Germinal center (tissue), 1 donor: Measurements from ENCODE around the gene SERTAD4.
"Not testable (repeated sequence)": the region's sequence is repeated elsewhere in the genome, so short reads cannot be mapped to it uniquely, and the experiment has no call there.

Experiments
- DNase-seq: peaks from one replicate; pipeline ENCODE4 v3.0.0; 2012; ENCODE audit warnings: mixed read lengths, low spot score

The SERTAD4 gene

DNA sequence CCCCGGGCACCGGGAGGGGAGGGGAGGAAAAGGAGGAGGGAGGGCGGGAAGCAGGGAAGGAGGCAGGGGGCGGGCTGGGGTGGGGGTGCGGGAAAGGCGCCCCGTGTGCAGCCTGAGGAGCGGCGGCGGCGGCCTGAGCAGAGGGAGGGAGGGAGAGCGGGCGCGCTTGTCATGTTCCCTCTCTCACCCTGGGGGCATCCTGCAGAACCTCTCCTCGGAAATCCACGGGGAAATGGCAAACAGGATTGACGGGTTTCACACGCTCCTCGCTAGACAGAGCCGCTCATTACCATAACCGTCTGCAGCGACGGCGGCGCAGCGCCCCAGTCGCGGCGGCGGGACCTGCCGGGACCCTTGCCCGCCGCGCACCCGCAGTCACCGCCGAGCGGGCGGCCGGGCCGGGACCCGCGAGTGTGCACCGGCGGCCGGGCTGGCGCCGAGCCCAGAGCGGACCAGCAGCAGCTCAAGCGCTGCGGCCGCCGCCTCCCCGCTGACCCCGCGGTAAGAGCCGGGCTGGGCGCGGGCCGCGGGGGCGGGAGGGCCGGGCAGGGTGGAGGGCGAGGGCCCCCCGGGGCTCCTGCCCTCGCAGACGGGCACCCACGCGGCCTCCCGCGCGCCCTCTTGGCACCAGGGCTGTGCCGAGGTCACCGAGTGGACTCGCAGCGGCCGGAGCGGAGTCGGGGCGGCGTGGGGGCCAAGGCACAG lies at the start of gene SERTAD4:
Gene SERTAD4, plus strand, starts transcription at position 286 of the 705 bp plus-strand sequence. CDS start 5,165 bp downstream, outside the sequence.
- DNase-seq, result peak; percentile 2

DNA sequence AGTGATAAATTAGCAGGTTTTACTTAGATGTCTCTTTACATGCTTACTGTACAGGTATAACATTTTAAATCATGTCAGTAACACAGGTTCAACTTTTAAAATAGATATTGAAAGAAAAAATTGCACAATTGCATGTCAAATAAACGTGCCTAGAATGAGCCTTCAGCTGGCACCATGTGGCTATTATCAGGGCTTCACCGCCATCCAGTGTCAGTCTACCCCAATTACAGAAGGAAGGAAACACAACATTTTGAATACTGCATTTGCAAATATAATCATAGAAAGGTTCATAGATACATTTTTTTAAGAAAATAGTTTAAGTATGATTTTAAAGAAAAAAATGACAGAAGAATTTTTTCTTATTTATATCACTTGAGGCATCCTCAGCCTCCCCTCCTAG lies 47.5 kb upstream of the SERTAD4 start:
- DNase-seq, result no peak

DNA sequence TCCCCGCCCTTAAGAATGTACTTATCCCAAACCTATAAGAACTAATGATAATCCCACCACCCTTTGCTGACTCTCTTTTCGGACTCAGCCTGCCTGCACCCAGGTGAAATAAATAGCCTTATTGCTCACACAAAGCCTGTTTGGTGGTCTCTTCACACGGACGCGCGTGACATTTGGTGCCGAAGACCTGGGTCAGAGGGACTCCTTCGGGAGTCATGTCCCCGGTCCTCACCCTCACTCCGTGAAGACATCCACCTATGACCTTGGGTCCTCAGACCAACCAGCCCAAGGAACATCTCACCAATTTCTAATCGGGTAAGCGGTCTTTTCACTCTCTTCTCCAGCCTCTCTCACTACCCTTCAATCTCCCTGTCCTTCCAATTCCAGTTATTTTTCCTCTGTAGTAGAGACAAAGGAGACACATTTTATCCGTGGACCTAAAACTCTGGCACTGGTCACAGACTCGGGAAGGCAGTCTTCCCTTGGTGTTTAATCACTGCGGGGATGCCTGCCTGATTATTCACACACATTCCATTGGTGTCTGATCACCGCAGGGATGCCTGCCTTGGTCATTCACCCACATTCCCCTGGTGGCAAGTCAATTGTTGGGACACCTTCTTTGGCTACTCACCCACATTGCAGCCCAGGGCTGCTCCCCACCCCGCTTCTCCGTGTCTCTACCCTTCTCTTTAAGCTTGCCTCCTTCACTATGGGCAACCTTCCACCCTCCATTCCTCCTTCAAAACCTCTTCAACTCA lies 44.6 kb upstream of the SERTAD4 start:
- DNase-seq, result not testable (repeated sequence)

DNA sequence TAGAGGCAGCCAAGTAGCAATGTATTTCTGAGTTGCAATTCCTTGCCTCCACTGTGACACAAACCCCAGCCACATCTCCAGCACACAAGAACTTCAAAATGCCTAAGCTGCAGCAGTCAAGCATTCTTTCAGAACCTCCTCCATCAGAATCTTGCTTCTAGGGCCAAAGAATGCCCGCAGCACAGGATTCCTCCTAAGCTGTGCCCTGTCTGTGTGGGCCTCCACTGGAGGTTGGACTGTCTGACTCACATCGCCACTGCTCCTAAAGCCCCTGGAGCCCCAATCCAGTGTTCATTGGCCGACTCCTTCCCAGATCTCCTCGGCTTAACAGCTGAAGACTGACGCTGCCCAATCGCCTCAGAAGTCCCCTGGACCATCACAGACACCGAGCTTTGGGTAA lies 43.2 kb upstream of the SERTAD4 start:
- no peak for DNase-seq

DNA sequence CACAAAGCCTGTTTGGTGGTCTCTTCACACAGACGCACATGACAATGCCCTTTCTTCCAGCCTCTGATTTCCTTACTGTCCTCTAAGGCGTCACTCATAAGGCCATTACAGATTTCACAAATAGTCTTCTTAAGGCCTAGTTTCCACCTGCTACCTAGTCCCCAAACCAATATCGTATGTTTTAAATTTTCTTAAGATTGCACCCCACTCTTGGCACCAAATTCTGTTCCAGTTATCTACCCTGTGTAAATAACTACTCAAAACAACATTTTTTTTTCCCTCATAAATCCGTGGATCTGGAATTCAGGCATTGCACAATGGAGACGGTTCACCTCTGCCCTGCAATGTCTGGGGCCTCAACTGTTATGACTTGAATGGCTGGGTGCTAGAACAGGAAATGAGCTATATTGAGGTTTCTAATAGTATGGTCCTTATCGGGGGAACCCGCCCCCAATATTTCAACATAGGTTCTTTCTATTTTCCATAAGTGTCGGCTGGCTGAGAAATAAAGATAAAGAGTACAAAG lies 36.9 kb upstream of the SERTAD4 start:
- DNase-seq, result no peak

DNA sequence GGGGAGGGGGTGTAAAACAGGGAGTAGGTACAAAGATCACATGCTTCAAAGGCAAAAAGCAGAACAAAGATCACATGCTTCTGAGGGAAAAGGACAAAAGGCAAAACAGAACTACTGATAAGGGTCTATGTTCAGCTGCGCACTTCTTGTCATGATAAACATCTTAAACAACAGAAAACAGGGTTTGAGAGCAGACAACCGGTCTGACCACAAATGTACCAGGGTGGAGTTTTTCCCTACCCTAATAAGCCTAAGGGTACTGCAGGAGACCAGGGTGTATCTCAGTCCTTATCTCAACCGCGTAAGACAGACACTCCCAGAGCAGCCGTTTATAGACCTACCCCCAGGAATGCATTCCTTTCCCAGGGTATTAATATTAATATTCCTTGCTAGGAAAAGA lies 36.3 kb upstream of the SERTAD4 start:
- not testable (repeated sequence) for DNase-seq

DNA sequence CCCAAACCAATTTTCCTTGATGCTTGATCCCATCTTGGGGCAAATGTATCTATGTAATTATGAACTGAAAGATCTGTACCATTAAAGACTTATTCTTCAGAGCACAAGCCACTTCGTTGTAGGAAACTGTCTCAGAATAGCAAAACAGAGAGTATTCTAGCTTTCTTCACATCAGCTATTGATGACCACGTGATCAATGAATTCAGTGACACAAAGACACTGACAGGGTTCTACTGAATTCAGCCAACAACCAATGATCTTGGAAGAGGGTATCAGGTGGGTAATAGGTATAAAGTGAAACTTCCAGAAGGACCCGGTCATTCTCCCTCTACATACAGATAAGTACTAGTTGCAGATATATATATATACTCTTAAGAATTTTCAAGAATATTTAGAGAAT lies 33.8 kb upstream of the SERTAD4 start:
- no peak for DNase-seq

DNA sequence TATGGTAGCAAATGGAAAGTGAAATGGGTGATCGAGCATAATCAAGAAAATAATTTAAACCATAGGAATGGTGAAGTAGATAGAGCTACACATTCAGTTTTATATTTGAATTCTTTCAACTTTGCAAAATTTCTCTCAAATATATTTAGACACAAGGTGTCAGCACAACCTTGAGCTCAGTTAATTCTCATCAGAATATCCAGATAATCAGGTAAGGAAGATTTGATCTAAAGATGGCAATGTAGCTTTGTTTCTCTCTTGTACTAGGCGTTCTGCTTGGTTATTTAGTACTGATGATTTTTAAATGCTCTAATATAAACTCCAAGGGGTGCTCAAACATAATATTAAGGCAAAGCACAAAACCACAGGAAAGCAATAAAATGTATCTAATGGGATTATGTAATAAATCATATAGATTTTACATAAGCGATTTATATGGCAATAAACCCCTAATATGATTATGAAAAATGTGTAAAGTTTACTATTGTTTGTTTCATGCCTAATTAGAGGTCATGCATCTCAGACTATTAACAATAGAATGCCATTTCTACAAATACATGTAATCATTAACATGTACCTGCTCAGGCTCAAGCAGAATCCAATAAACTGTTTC lies 32.4 kb upstream of the SERTAD4 start:
- no peak for DNase-seq

DNA sequence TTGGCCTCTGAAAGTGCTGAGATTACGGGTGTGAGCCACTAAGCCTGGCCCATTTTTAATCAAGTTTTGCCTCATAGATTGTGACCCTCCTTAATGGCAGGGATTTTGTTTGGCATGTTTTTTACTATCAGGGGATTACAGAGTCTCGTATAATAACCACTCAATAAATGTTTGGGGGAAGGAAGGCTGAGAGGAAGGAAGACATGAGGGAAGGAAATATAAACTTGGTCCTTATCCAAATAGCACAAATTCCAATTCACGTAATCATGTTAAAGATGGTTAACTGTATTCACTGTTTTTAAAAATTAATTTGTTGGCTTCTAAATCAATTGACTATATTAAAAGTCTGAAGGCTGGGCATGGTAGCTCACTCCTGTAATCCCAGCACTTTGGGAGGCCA lies 30.9 kb upstream of the SERTAD4 start:
- DNase-seq, result no peak

DNA sequence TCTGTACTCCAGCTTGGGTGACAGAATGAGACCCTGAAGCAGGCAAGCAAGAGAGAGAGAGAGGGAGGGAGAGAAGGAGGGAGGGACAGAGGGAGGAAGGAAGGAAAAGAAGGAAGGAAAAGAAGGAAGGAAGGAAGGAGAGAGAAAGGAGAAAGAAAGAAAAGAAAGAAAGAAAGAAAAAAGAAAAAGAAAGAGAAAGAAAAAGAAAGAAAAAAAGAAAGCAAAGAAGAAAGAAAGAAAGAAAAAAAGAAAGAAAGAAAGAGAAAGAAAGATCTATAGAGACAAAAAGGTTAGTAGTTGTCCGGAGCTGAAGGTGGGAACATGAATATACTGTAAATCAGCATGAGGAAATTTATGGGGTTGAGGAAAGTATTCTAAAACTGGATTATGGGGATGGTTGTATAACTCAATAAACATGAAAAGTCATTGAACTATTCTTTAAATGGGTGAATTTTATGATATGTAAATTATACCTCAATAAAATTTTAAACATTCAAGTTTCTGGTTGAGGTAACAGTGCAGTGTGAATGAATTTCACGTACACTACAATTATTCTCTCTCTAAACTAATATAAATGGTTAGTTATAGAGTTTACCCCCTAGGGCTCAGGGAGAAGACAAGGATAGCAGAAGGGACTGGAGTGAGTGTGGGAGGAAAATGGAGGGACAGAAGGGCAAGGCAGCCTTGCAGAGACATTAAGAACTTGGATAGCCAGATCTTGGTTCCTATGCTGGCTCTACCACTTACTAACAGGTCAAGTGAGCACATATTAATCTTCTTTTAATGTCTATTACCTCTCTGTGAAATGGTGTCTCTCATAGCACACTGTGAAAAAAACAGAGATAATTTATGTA lies 24.8 kb upstream of the SERTAD4 start:
- no peak for DNase-seq

DNA sequence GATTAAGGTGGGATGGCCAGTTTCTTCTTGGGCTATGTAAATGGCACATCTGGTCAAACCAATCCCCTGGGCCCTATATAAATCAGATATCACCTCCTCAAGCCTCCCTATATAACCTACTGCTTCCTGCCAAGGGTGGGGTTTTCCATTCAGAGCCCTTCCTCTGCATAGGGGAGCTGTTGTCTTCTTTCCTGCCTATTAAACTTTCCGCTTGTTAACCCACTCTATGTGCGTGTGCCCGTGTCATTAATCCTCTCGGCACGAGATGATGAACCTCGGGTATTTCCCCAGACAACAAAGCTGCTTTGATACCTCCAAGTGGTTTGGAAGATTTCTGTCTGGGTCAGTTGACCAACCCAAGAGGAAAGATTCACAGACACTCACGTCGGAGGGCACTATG lies 19.3 kb upstream of the SERTAD4 start:
- DNase-seq, result no peak

DNA sequence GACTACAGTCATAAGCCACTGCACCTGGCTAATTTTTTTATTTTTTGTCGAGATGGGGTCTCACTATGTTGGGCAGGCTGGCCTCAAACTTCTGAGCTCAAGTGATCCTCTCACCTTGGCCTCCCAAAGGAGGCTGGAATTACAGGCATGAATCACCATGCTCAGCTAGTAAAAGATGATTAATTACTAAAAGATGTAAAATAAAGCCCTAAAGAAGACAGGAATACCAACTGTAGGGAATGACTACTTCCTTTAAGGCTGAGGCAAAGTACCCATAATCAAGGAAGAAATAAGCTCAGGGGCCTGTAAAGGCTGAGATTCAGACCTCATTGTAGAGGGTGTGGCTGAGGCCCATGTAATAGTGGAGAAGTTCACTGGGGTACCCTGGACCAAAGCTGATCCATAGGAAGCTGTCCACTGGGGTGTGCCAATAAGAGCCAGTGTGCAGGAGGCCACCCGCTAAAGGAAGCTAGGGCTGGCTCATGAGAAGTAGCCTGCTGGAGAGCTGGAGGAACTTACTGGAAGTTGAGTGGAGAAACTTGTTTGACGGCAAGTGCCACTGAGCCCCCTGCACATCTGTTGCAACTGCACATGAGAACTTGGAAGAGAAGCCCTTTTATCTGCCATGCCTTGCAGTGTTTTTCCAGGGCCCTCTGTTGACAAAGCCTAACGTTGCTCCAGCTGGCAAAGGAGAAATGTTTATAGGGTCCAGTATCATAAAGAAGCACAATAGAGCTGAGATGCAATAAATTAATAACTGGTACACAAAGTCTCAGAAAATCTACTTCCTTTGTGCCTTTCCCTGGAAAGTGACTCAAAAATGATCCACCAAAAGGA lies 17.8 kb upstream of the SERTAD4 start:
- no peak for DNase-seq

DNA sequence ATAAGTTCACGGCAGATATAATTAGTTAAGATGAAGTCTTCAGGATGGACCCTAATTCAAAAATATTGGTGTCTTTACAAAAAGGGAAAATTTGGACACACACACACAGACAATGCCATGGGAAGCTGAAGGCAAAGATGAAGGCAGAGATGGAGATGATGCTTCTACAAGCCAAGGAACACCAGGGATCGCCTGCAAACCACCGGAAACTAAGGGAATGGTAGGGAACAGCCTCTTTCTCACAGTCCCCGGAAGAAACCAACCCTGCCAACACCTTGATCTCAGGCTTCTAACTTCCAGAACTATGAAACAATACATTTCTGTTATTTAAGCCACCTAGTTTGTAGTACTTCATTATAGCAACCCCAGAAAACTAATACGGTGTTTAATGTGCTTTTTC lies 15.1 kb upstream of the SERTAD4 start:
- DNase-seq, result no peak

DNA sequence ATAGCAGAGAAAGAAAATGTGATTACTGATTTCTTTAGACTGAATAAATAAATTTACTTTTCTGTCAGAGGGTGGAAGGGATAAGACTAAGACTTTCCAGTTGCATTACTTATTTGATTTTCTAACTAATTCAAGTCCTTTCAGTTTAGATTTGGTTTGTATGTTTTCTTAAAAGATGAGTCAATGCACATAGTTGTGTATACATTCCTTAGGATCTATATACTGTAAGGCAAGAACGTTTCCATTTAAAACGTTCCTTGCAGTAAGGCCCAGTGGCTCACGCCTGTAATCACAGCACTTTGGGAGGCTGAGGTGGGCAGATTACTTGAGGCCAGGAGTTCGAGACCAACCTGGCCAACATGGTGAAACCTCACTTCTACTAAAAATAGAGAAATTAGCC lies 14.5 kb upstream of the SERTAD4 start:
- no peak for DNase-seq

DNA sequence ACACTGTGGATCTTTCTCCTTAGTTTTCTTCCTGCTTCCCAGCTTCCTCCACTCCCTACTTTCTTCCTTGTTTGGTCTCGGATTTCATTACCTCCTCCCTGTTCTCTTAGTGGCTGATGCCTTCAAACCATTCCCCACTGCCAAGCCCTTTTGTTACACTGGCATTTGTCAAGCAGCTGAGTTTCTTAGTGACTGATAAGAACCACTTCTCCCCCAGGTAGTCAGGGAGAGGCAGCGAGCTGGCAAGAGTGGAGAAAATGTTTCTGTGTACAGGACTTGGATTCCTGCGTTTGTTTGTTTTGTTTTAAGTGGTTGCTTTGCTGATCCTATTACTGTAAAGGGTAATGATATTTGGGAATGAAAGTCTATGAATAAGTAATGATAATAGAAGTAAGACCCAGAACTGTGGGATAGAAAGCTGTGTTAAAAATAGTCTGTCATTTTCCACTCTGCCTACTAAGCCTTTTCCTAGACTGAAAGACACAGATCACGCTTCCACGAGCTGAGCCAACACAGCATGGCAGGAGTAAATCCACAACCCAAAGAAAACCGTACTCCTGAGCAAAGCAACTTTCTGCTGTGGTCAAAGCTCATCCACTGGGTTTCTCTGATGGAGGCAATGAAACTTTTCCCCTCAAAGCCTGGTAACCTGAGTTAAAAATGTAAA lies 10.1 kb upstream of the SERTAD4 start:
- DNase-seq, result no peak

DNA sequence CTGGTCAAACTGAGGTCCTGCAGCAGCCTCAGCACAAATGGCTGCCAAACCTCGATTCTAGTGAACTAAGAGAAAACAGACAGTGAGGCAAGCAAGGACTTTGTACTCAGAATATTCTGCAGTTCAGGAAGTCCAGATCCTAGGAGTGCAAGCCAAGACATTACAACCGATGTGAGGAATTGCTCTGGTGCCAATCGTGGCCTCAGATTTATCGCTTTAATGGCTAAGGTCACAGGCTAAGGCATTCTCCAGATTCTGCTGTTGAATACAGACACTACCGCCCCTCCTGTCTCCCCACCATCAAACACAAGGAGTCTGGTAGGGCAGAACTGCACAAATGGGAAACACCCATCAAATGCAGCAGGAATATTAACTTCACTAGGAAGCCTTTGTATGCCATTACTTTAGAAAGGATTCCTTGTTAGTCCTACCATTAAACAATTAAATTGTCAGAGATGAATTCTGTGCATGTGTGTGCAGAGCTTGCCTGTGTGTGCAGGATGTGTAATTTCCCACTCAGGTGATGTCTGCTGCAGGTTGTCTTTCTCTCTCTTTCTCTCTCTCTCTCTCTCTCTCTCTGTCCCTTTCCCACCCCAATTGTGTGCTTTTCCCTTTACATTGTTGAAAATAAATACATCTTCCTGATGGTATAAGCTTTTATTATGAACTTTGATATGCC lies 9.2 kb upstream of the SERTAD4 start:
- no peak for DNase-seq

DNA sequence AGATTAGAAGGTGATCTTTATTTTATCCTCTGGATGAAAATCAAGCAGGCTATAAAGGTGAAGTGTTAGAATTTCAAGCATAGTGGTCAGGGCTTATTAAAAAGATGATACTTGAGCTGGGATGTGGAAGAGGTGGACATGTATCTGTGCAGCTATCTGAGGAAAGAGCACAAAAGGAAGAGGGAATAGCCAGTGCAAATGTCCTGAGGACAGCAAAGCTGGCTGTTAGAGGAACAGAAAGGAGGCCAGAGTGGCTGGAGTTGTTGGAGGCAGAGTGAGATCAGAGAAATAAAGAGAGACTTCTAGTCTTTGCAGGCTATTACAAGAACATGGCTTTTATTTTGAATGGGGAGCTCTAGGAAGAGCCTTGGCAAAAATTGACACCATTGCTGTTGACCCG lies 4.4 kb upstream of the SERTAD4 start:
- DNase-seq, result no peak

DNA sequence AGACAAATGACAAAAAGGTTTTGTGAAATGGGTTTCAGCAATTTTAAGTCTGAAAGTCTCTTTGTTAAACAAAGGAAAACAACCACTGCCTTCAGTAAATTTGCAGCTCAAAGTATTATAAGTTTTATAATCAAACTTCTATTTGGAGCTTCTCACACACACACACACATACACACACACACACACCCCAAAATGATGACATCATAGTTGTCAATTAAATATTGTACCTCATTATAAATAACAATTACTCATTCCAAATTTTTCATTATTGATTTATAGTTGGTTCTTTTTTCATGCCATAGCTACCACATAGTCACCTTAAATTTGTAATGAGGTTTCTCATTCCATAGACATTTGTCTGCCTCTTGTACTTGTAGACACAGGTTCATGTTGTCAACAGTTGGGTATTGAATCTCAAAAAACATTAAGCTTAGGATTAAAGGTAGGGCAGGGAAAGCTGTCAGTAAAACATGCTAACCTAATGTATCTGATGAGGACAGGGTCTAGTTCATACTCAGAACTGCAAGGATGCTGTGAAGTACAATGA lies 2.4 kb upstream of the SERTAD4 start:
- DNase-seq, result no peak

DNA sequence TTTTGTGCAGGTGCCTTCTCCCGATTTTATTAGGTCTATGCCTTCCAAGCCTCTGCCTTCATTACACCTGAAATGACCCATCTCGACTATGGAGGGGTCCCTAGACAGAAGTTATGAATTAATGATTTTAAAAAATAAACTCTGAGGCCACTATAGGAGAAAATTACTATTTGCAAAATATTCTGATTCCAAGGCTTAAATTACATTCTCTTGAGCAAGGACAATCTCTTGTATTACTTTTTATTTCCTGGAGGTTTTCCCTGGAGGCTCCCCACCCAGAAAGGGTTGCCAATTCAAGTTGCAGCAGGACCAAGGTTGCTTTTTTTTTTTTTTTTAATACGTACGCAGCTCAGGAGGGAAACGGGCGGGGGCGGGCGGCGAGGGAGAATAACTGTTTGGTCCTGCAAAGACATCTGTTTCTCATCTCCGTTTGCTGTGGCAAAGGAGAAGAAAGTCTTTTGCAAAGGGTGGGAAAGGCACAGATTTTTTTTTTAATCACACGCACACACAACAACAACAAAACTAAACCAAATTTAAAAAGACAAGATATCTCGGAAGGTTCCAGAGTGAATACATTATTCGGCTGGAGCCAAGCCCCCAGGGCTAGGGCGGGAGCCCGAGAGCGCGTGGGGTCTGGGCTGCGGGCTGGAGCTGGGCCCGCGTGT lies 618 bp upstream of the SERTAD4 start:
- DNase-seq, result no peak
